Cardiac fibroblast (primary cell): ENCODE measurements around the gene ACOT7.
A peak's percentile ranks its signal among the peaks of the same experiment; 100 is the strongest.

Experiments
- DNase-seq, 2 donors: peaks; one replicate each; pipeline versions ENCODE4 v3.0.0 to v3.0.0-alpha.2; 2010; ENCODE audit warnings: low read depth in 2 of 2
- H3K4me3 ChIP-seq, 2 donors: replicated peaks in 1 of 2; 1 replicate in 1 of 2; 2 replicates in 1 of 2; pipeline ENCODE4 v1.5.1; 2011; ENCODE audit warnings: low read depth in 2 of 2, low read length in 2 of 2, mild to moderate bottlenecking in 2 of 2, moderate library complexity in 1 of 2
- CTCF ChIP-seq: IDR thresholded peaks from one replicate; pipeline ENCODE4 v1.5.1; 2011; ENCODE audit warnings: low read depth, mild to moderate bottlenecking, low read length, inconsistent platforms

ACOT7 gene

GRCh38 chr1:6245086-6245868 lies 148.3 kb downstream of the ACOT7 start:
- TF ChIP-seq CTCF, result peak; percentile 57
- DNase-seq, result peak; percentile 77 to 85

GRCh38 chr1:6244401-6245049 lies 149.0 kb downstream of the ACOT7 start:
- DNase-seq, result no peak
- TF ChIP-seq CTCF, result no peak
- no peak overlapping the region for H3K4me3 ChIP-seq

More at GRCh38 chr1:6245086-6245868, 148.3 kb downstream of the ACOT7 start:
- H3K4me3 ChIP-seq, result peak overlapping the region in 1 of 2 donors; percentile 1

GRCh38 chr1:6243993-6244392 lies 149.6 kb downstream of the ACOT7 start, which contains the start of gene HES3:
Gene HES3 (plus strand): TSS chr1:6244179. CDS start chr1:6244366, 187 bp downstream.
- no peak for DNase-seq
- TF ChIP-seq CTCF, result no peak
- H3K4me3 ChIP-seq, result no peak within 1 kb of the TSS

- TF ChIP-seq CTCF, result no peak
- no peak overlapping the region for H3K4me3 ChIP-seq
- no peak for DNase-seq
Measured at GRCh38 chr1:6243053-6243834, 150.3 kb downstream of the ACOT7 start.

GRCh38 chr1:6241887-6242740 lies 151.5 kb downstream of the ACOT7 start:
- TF ChIP-seq CTCF, result no peak
- no peak overlapping the region for H3K4me3 ChIP-seq
- DNase-seq, result no peak
